HEK293 (cell line): ENCODE data around the gene C22orf39.

Source experiments
- GLIS1 ChIP-seq: fragments of 450-650 bp; formaldehyde crosslinking; IDR thresholded peaks from 2 replicates; pipeline ENCODE4 v1.5.1; 2016; ENCODE audit warnings: missing biosample characterization, missing genetic modification characterization
- HIC1 ChIP-seq: fragments of 450-650 bp; formaldehyde crosslinking; IDR thresholded peaks from 2 replicates; pipeline ENCODE4 v1.5.1; 2016; ENCODE audit warnings: missing biosample characterization, missing genetic modification characterization
- OSR2 ChIP-seq: fragments of 450-650 bp; formaldehyde crosslinking; IDR thresholded peaks from 2 replicates; pipeline ENCODE4 v1.5.1; 2016; ENCODE audit warnings: missing biosample characterization, missing genetic modification characterization
- PATZ1 ChIP-seq: fragments of 450-650 bp; formaldehyde crosslinking; IDR thresholded peaks from 2 replicates; pipeline ENCODE4 v1.5.1; 2016; ENCODE audit warnings: missing biosample characterization, missing genetic modification characterization
- PRDM4 ChIP-seq: fragments of 450-650 bp; formaldehyde crosslinking; IDR thresholded peaks from 2 replicates; pipeline ENCODE4 v1.5.1; 2017; ENCODE audit warnings: missing biosample characterization, missing genetic modification characterization
- SETDB1 ChIP-seq: IDR thresholded peaks from one replicate; pipeline ENCODE4 v1.6.1; 2017; ENCODE audit warnings: mild to moderate bottlenecking, low read length, moderate library complexity, mixed read lengths; ENCODE audit not compliant: insufficient read length
- SP7 ChIP-seq: fragments of 450-650 bp; formaldehyde crosslinking; IDR thresholded peaks from 2 replicates; pipeline ENCODE4 v1.5.1; 2016; ENCODE audit warnings: missing biosample characterization, missing genetic modification characterization
- ZFP3 ChIP-seq: fragments of 450-650 bp; formaldehyde crosslinking; IDR thresholded peaks from 2 replicates; pipeline ENCODE4 v1.5.1; 2016; ENCODE audit warnings: low read depth, missing biosample characterization, missing genetic modification characterization
- ZIC2 ChIP-seq: fragments of 450-650 bp; formaldehyde crosslinking; IDR thresholded peaks from 2 replicates; pipeline ENCODE4 v1.5.1; 2016; ENCODE audit warnings: missing biosample characterization, missing genetic modification characterization
- ZNF121 ChIP-seq: fragments of 450-650 bp; formaldehyde crosslinking; IDR thresholded peaks from 2 replicates; pipeline ENCODE4 v1.5.1; 2016; ENCODE audit warnings: missing biosample characterization, missing genetic modification characterization
- ZNF18 ChIP-seq: fragments of 450-650 bp; formaldehyde crosslinking; IDR thresholded peaks from 2 replicates; pipeline ENCODE4 v1.5.1; 2016; ENCODE audit warnings: missing biosample characterization, missing genetic modification characterization
- ZNF202 ChIP-seq: fragments of 450-650 bp; formaldehyde crosslinking; IDR thresholded peaks from 2 replicates; pipeline ENCODE4 v1.5.1; 2016; ENCODE audit warnings: missing biosample characterization, missing genetic modification characterization, borderline replicate concordance
- ZNF280D ChIP-seq: fragments of 450-650 bp; formaldehyde crosslinking; IDR thresholded peaks from 2 replicates; pipeline ENCODE4 v1.5.1; 2016; ENCODE audit warnings: missing biosample characterization, missing genetic modification characterization
- ZNF366 ChIP-seq: fragments of 450-650 bp; formaldehyde crosslinking; conservative IDR thresholded peaks from 2 replicates; pipeline ENCODE4 v1.5.1; 2016; ENCODE audit warnings: missing biosample characterization, missing genetic modification characterization
- ZNF423 ChIP-seq: fragments of 450-650 bp; formaldehyde crosslinking; IDR thresholded peaks from 2 replicates; pipeline ENCODE4 v1.5.1; 2016; ENCODE audit warnings: missing biosample characterization, missing genetic modification characterization
- ZNF433 ChIP-seq: fragments of 450-650 bp; formaldehyde crosslinking; IDR thresholded peaks from 2 replicates; pipeline ENCODE4 v1.5.1; 2016; ENCODE audit warnings: missing biosample characterization, missing genetic modification characterization, low read depth
- ZNF473 ChIP-seq: fragments of 450-650 bp; formaldehyde crosslinking; IDR thresholded peaks from 2 replicates; pipeline ENCODE4 v1.5.1; 2017; ENCODE audit warnings: missing biosample characterization, missing genetic modification characterization
- ZNF501 ChIP-seq: fragments of 450-650 bp; formaldehyde crosslinking; IDR thresholded peaks from 2 replicates; pipeline ENCODE4 v1.5.1; 2016; ENCODE audit warnings: missing biosample characterization, missing genetic modification characterization
- ZNF513 ChIP-seq: fragments of 450-650 bp; IDR thresholded peaks from 2 replicates; pipeline ENCODE4 v1.5.1; 2018; ENCODE audit warnings: missing biosample characterization, missing genetic modification characterization
- ZNF514 ChIP-seq: fragments of 450-650 bp; formaldehyde crosslinking; IDR thresholded peaks from 2 replicates; pipeline ENCODE4 v1.5.1; 2016; ENCODE audit warnings: missing biosample characterization, missing genetic modification characterization
- ZNF600 ChIP-seq: fragments of 450-650 bp; formaldehyde crosslinking; IDR thresholded peaks from 2 replicates; pipeline ENCODE4 v1.5.1; 2016; ENCODE audit warnings: missing biosample characterization, missing genetic modification characterization
- ZNF610 ChIP-seq: fragments of 450-650 bp; formaldehyde crosslinking; IDR thresholded peaks from 2 replicates; pipeline ENCODE4 v1.5.1; 2016; ENCODE audit warnings: missing biosample characterization, missing genetic modification characterization, borderline replicate concordance
- ZNF629 ChIP-seq: fragments of 450-650 bp; formaldehyde crosslinking; IDR thresholded peaks from 2 replicates; pipeline ENCODE4 v1.5.1; 2017; ENCODE audit warnings: missing biosample characterization, missing genetic modification characterization
- ZNF660 ChIP-seq: fragments of 450-650 bp; IDR thresholded peaks from 2 replicates; pipeline ENCODE4 v1.5.1; 2018; ENCODE audit warnings: missing biosample characterization, mild to moderate bottlenecking, missing genetic modification characterization
- ZNF677 ChIP-seq: fragments of 450-650 bp; IDR thresholded peaks from 2 replicates; pipeline ENCODE4 v1.5.0; 2018; ENCODE audit warnings: missing biosample characterization, mild to moderate bottlenecking, missing genetic modification characterization, moderate library complexity
- ZNF777 ChIP-seq: fragments of 450-650 bp; formaldehyde crosslinking; IDR thresholded peaks from 2 replicates; pipeline ENCODE4 v1.5.1; 2017; ENCODE audit warnings: missing biosample characterization, missing genetic modification characterization, borderline replicate concordance
- ZNF837 ChIP-seq: fragments of 450-650 bp; formaldehyde crosslinking; IDR thresholded peaks from 2 replicates; pipeline ENCODE4 v1.5.1; 2016; ENCODE audit warnings: missing biosample characterization, missing genetic modification characterization

C22orf39 gene

GRCh38 chr22:19432133-19432851 lies 15.2 kb downstream of the C22orf39 start, which contains the start of gene MRPL40 (continued):
- no peak for TF ChIP-seq ZNF18 (tag by site-specific recombination)
- TF ChIP-seq GLIS1: peak; percentile 93
- TF ChIP-seq ZNF610: no peak; the same call in 1 of the 2 replicates
- TF ChIP-seq SP7 (tag by site-specific recombination): peak; percentile 85
- TF ChIP-seq ZNF433 (tag by site-specific recombination): no peak
- TF ChIP-seq PATZ1 (tag by site-specific recombination): peak; percentile 93
- no peak for TF ChIP-seq ZNF202 (tag by site-specific recombination)
- peak; percentile 46; the same call in 1 of the 2 replicates for TF ChIP-seq ZNF121
- TF ChIP-seq OSR2: peak; percentile 21
- peak; percentile 13; the same call in 1 of the 2 replicates for TF ChIP-seq ZNF837 (tag by site-specific recombination)
- TF ChIP-seq PRDM4 (tag by site-specific recombination): no peak; the same call in 1 of the 2 replicates
- peak; percentile 74 for TF ChIP-seq ZNF629 (tag by site-specific recombination)
- peak; percentile 94 for TF ChIP-seq ZNF501 (tag by site-specific recombination)
- TF ChIP-seq ZFP3 (tag by site-specific recombination): no peak
- no peak for TF ChIP-seq ZNF473 (tag by site-specific recombination)
- no peak for TF ChIP-seq SETDB1
- TF ChIP-seq ZNF677: peak; percentile 3; the same call in 1 of the 2 replicates
- peak; percentile 75 for TF ChIP-seq HIC1 (tag by site-specific recombination)
- TF ChIP-seq ZNF777: 0 out of 2 replicates have a peak, but pooled peaks have one; percentile 34
- TF ChIP-seq ZIC2 (tag by site-specific recombination): peak; percentile 90
- TF ChIP-seq ZNF513 (tag by site-specific recombination): no peak
- TF ChIP-seq ZNF366: no peak
- peak; percentile 89 for TF ChIP-seq ZNF660 (tag by site-specific recombination)
- TF ChIP-seq ZNF514 (tag by site-specific recombination): no peak
- TF ChIP-seq ZNF600 (tag by site-specific recombination): peak; percentile 49; the same call in 1 of the 2 replicates
- TF ChIP-seq ZNF280D (tag by site-specific recombination): no peak
- no peak; the same call in 1 of the 2 replicates for TF ChIP-seq ZNF423 (tag by site-specific recombination)
